MCF 10A (cell line): ENCODE measurements around the gene PDE6G. TPM values are rescaled to one million over a fixed set of nuclear protein-coding genes. Genes with fewer than 3 reads are reported as not detected.
A peak's percentile ranks its signal among the peaks of the same experiment; 100 is the strongest.

Experiments
- BruUV-seq: library from RNA; stranded (reverse); fragments of 400-500 nt; replicated peaks from 2 replicates; lab custom pipeline; 2021; lab: Mats Ljungman, UMichigan
- CTCF ChIA-PET: fragments of 300-600 bp; sonication (Branson Sonifier 250); formaldehyde crosslinking; extraction: SDS; loops from one replicate; lab custom pipeline; 2021; ENCODE audit warnings: antibody characterized with exemption, inconsistent platforms; lab: Yijun Ruan, JAX
- POLR2A ChIA-PET: fragments of 300-600, 350-650 bp; sonication (Branson Sonifier 250); formaldehyde crosslinking; extraction: SDS; loops from one replicate; lab custom pipeline; 2020; ENCODE audit warnings: antibody characterized with exemption, inconsistent platforms; lab: Yijun Ruan, JAX
- DNase-seq: peaks from one replicate; pipeline ENCODE4 v3.0.0-alpha.2; 2018; ENCODE audit not compliant: unreplicated experiment
- H3K27ac Mint-ChIP-seq: one replicate; pipeline ENCODE4 v1.8.0; 2022; ENCODE audit warnings: mild to moderate bottlenecking, low read depth, mixed read lengths; ENCODE audit not compliant: unreplicated experiment
- H3K27me3 Mint-ChIP-seq: one replicate; pipeline ENCODE4 v1.8.0; 2022; ENCODE audit warnings: mixed read lengths; ENCODE audit not compliant: insufficient read depth, unreplicated experiment
- H3K36me3 Mint-ChIP-seq: one replicate; pipeline ENCODE4 v1.8.0; 2022; ENCODE audit warnings: mild to moderate bottlenecking, moderate library complexity, mixed read lengths; ENCODE audit not compliant: insufficient read depth, unreplicated experiment
- H3K4me1 Mint-ChIP-seq: one replicate; pipeline ENCODE4 v1.8.0; 2022; ENCODE audit warnings: mixed read lengths; ENCODE audit not compliant: insufficient read depth, unreplicated experiment
- H3K4me3 Mint-ChIP-seq: one replicate; pipeline ENCODE4 v1.8.0; 2022; ENCODE audit warnings: mild to moderate bottlenecking, moderate library complexity, mixed read lengths; ENCODE audit not compliant: unreplicated experiment
- H3K9me3 Mint-ChIP-seq: one replicate; pipeline ENCODE4 v1.8.0; 2022; ENCODE audit warnings: mixed read lengths; ENCODE audit not compliant: unreplicated experiment
- CTCF ChIP-seq: fragments of 200-600 bp; IDR thresholded peaks from one replicate; pipeline ENCODE4 v1.8.0; 2022; ENCODE audit warnings: antibody characterized with exemption, mild to moderate bottlenecking; ENCODE audit not compliant: unreplicated experiment
- intact Hi-C: fragments of 100-400 bp; cut with micrococcal nuclease; formaldehyde crosslinking; loops from 2 replicates; pipeline ENCODE4 v1.14.1; 2022
- total RNA-seq: library from RNA; stranded (reverse); gene quantifications from 2 replicates; pipeline ENCODE4 v1.2.3, GENCODE V29; 2022

PDE6G gene
- total RNA-seq, 1 experiment from 2014 or later = not detected

- no TSS peak for BruUV-seq
Observed at GRCh38 chr17:81686614-81687013, 30.3 kb upstream of the PDE6G start.

DNA sequence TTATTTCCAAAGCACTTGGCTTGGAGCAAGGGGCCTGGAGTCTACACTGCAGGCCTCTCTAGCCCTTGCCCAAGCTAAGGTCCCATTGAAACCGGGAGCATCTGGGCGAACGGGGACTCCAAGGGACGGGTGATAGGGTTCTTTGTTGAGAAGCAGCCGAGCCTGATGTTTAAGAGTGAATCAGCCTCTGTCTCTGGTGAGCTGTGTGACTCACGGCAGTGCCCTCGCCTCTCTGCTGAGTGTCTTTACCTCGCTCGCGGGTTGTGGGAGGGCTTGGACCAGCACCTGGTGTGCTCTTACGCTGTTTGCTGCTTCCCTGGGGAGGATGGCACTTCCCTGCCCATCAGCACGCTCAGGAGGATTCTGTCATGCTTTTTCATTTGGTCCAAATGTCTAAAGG is 28.8 kb upstream of the PDE6G start:
- no TSS peak for BruUV-seq
- H3K9me3 Mint-ChIP-seq = no peaks in the 10 kb centered on the region
- peak overlapping the region; percentile 89 for H3K27ac Mint-ChIP-seq
- peaks cover 48% of the 10 kb centered on the region for H3K36me3 Mint-ChIP-seq
- intact Hi-C loops = no loop called here
- CTCF ChIA-PET = interaction anchor here (0.6 to 1.7 kb wide), 3 partner anchors 9 to 205 kb away, joined by 4 to 5 read pairs (median 4); no protein-coding TSS in a partner anchor
- no peak for TF ChIP-seq CTCF
- peaks cover 5% of the 10 kb centered on the region for H3K4me1 Mint-ChIP-seq
- H3K27me3 Mint-ChIP-seq = no peaks in the 10 kb centered on the region
- peak; percentile 65 for DNase-seq
- POLR2A ChIA-PET = interaction anchor here (0.6 to 5.0 kb wide), 13 partner anchors 11 to 446 kb away, joined by 3 to 122 read pairs (median 6); partner anchors contain the start of genes CCDC137, FAAP100, MRPL12 and NDUFAF8
- peak overlapping the region; percentile 91 for H3K4me3 Mint-ChIP-seq

More at GRCh38 chr17:81686614-81687013, 30.3 kb upstream of the PDE6G start:
- H3K4me3 Mint-ChIP-seq = no peak overlapping the region
- peaks cover 5% of the 10 kb centered on the region for H3K4me1 Mint-ChIP-seq
- no peak for TF ChIP-seq CTCF
- intact Hi-C loops = no loop called here
- H3K9me3 Mint-ChIP-seq = no peaks in the 10 kb centered on the region
- no peak for DNase-seq
- H3K36me3 Mint-ChIP-seq = peaks cover 48% of the 10 kb centered on the region
- peak overlapping the region; percentile 75 for H3K27ac Mint-ChIP-seq
- no peaks in the 10 kb centered on the region for H3K27me3 Mint-ChIP-seq
- ChIA-PET POLR2A (interaction anchor here (2.3 to 3.8 kb wide), 2 partner anchors 10 to 16 kb away, joined by 7 to 19 read pairs; partner anchors contain the start of gene MRPL12), CTCF (interaction anchor here (1.7 kb wide), 1 partner anchor 11 kb away, joined by 4 read pairs; no protein-coding TSS in a partner anchor)

- peaks cover 51% of the 10 kb centered on the region for H3K36me3 Mint-ChIP-seq
- H3K9me3 Mint-ChIP-seq = no peaks in the 10 kb centered on the region
- H3K27ac Mint-ChIP-seq = peak overlapping the region; percentile 89
- H3K4me1 Mint-ChIP-seq = peaks cover 5% of the 10 kb centered on the region
- TSS peak; percentile 77 for BruUV-seq
- TF ChIP-seq CTCF = no peak
- CTCF ChIA-PET = interaction anchor here (0.6 to 0.9 kb wide), 3 partner anchors 16 to 206 kb away, joined by 3 to 5 read pairs (median 4); no protein-coding TSS in a partner anchor
- H3K27me3 Mint-ChIP-seq = no peaks in the 10 kb centered on the region
- DNase-seq = no peak
- POLR2A ChIA-PET = interaction anchor here (0.6 to 5.0 kb wide), 20 partner anchors 12 to 242 kb away, joined by 3 to 122 read pairs (median 6); partner anchors contain the start of genes CCDC137, FAAP100, MCRIP1 and MRPL12
- H3K4me3 Mint-ChIP-seq = peak overlapping the region; percentile 91
- intact Hi-C loops = no loop called here
Observed at GRCh38 chr17:81684442-81684911, 28.1 kb upstream of the PDE6G start.
